Ramos (cell line): ENCODE results near the gene VMAC.
"Not testable (repeated sequence)": the region's sequence is repeated elsewhere in the genome, so short reads cannot be mapped to it uniquely, and the experiment has no call there.

Source experiments
- in situ Hi-C: fragments of 300-500 bp; cut with MboI; formaldehyde crosslinking; loops from one replicate; pipeline ENCODE4 v1.14.3; 2022; ENCODE audit warnings: low sequenced_read_pairs; ENCODE audit not compliant: unreplicated experiment

The VMAC gene

GRCh38 chr19:5883157-5883873, 21.4 kb upstream of the VMAC start:
- in situ Hi-C loops, result not testable (repeated sequence)

DNA sequence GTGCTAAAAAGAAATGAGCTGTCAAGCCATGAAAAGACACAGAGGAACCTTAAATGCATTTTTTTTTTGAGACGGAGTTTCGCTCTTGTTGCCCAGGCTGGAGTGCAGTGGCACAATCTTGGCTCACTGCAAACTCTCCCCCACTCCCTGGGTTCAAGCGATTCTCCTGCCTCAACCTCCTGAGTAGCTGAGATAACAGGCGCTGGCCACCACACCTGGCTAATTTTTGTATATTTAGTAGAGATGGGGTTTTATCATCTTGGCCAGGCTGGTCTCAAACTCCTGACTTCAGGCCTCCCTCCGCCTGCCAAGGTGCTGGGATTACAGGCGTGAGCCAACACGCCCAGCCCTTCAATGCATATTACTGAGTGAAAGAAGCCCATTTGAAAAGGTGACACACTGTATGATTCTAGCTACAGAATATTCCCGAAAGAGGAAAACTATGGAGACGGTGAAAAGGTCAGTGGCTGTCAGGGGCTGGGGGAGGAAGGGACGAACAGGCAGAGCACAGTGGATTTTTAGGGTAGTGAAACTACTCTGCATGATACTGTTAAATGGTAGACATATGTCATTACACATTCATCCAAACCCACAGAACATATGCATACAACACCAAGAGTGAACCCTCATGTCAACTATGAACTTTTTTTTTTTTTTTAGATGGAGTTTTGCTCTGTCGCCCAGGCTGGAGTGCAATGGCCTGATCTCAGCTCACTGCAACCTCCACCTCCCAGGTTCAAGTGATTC, 20.4 kb upstream of the VMAC start:
- in situ Hi-C loops, result not testable (repeated sequence)

DNA sequence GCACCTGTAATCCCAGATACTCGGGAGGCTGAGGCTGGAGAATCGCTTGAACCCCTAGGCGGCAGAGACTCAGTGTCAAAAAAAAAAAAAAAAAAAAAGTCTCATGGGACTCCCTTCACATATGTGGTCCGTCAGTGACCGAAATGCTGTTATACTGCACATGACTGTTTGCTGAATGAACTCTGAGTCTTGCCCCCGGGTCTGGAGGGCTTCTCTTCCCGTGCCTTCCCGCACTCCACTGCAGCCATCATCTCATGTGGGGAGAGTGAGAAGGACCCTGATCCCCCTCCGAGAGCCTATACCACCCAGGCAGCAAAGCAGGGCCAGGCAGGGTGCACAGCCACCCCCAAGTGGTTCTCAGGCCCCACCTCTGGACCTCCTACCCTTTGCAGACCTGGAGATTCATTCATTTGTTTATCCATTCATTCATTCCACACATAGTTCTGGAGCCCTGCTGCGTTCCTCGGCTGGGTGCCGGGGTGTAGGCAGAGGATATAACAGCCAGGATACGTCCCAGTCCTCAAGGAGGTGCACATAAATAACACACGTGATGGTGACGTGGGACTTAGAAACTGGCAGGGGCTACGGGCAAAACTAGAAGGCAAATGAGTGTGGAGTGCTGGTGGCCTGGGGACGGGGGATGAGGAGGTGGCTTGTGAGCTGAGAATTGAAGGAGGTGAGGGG, 15.2 kb upstream of the VMAC start:
- in situ Hi-C loops, result no loop called here

GRCh38 chr19:5890099-5890498, 14.6 kb upstream of the VMAC start:
- in situ Hi-C loops, result loop anchor here (5.0 kb wide), 1 partner anchor 88 kb away; no protein-coding TSS in a partner anchor

DNA sequence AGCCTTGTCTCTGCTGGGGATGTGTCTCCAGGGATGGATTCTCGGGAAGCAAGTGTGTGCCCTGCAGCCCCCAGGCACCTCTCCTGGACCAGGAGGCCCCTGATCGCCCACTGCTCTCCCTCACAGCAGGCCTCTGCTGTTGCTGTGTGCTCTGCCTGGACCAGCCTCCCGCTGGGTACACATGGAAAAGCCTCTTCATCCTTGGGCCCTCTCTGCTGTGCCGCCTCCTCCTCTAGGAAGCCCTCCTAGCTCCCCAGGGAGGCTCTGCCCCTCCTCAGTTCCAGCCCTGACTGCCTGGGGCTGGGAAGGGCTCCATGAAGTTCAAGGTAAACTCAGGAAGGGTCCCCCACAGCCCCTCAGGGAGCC, 13.1 kb upstream of the VMAC start:
- in situ Hi-C loops, result loop anchor here (5.0 kb wide), 1 partner anchor 89 kb away; no protein-coding TSS in a partner anchor

GRCh38 chr19:5891938-5892771, 12.5 kb upstream of the VMAC start:
- in situ Hi-C loops, result loop anchor here (5.0 kb wide), 1 partner anchor 90 kb away; no protein-coding TSS in a partner anchor

- in situ Hi-C loops, result loop anchor here (5.0 kb wide), 1 partner anchor 91 kb away; no protein-coding TSS in a partner anchor
These were observed 11.8 kb upstream of the VMAC start for GRCh38 chr19:5892772-5893275.

- in situ Hi-C loops, result loop anchor here (5.0 kb wide), 1 partner anchor 91 kb away; no protein-coding TSS in a partner anchor
These were observed 11.3 kb upstream of the VMAC start for GRCh38 chr19:5893296-5893903.

GRCh38 chr19:5893907-5894703, 10.6 kb upstream of the VMAC start:
- in situ Hi-C loops, result loop anchor here (5.0 kb wide), 1 partner anchor 92 kb away; no protein-coding TSS in a partner anchor

GRCh38 chr19:5894704-5895349, 9.8 kb upstream of the VMAC start:
- in situ Hi-C loops, result loop anchor here (5.0 kb wide), 1 partner anchor 93 kb away; no protein-coding TSS in a partner anchor

- in situ Hi-C loops, result no loop called here
These were observed 9.3 kb upstream of the VMAC start for GRCh38 chr19:5895409-5895808.

GRCh38 chr19:5895890-5896289, 8.8 kb upstream of the VMAC start:
- in situ Hi-C loops, result no loop called here

GRCh38 chr19:5896365-5897076, 8.2 kb upstream of the VMAC start:
- in situ Hi-C loops, result no loop called here

- in situ Hi-C loops, result no loop called here
These were observed 7.3 kb upstream of the VMAC start for GRCh38 chr19:5897189-5897969.

GRCh38 chr19:5899728-5900526, 4.7 kb upstream of the VMAC start:
- in situ Hi-C loops, result no loop called here

DNA sequence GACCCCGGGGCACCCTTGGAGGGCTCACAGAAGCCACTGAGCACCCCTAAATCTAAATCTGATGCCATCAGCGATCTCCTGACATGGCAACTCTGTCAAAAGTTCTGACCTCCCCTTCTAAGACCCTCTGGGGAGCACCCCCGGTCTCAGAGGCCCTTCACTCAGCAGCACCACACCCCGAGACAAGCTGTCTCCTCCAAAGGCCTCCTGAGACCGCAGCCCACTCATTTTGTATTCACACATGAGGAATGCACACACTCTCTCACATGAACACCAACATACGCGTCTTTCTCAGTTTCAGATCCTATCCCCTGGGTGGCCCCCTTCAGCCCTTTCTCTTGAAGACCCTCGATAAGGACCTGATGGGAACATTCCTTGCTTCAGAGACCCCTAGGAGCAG, 3.7 kb upstream of the VMAC start:
- in situ Hi-C loops, result no loop called here
